ACC112 (cell line): ENCODE data around the gene MERTK.
"Not testable (repeated sequence)": the region's sequence is repeated elsewhere in the genome, so short reads cannot be mapped to it uniquely, and the experiment has no call there.

Source experiments
- H2AFZ ChIP-seq: fragments of 200-600 bp; sonication (generic); one replicate; pipeline ENCODE4 v1.6.0; 2017; ENCODE audit warnings: antibody characterized with exemption, low read length; ENCODE audit not compliant: unreplicated experiment
- H3K27ac ChIP-seq: fragments of 200-600 bp; sonication (generic); 2 replicates; pipeline ENCODE4 v1.5.1; 2014; ENCODE audit warnings: low read depth, mild to moderate bottlenecking, antibody characterized with exemption, low read length, moderate library complexity
- H3K27me3 ChIP-seq: fragments of 200-600 bp; sonication (generic); 2 replicates; pipeline ENCODE4 v1.6.1; 2014; ENCODE audit warnings: mild to moderate bottlenecking, antibody characterized with exemption, low read length, moderate library complexity, mixed read lengths; ENCODE audit not compliant: insufficient read depth
- H3K36me3 ChIP-seq: fragments of 200-600 bp; sonication (generic); 2 replicates; pipeline ENCODE4 v1.6.1; 2016; ENCODE audit warnings: mild to moderate bottlenecking, antibody characterized with exemption, low read length, moderate library complexity, mixed read lengths; ENCODE audit not compliant: insufficient read depth
- H3K4me1 ChIP-seq: fragments of 200-600 bp; sonication (generic); one replicate; pipeline ENCODE4 v1.6.1; 2016; ENCODE audit warnings: low read length, mixed read lengths; ENCODE audit not compliant: insufficient read depth, unreplicated experiment, control insufficient read depth
- H3K4me3 ChIP-seq: fragments of 200-600 bp; sonication (generic); 2 replicates; pipeline ENCODE4 v1.5.1; 2014; ENCODE audit warnings: mild to moderate bottlenecking, low read depth, low read length
- H3K79me2 ChIP-seq: fragments of 200-600 bp; sonication (generic); one replicate; pipeline ENCODE4 v1.6.0; 2016; ENCODE audit warnings: low read length; ENCODE audit not compliant: control insufficient read depth, unreplicated experiment, insufficient read depth

MERTK gene

DNA sequence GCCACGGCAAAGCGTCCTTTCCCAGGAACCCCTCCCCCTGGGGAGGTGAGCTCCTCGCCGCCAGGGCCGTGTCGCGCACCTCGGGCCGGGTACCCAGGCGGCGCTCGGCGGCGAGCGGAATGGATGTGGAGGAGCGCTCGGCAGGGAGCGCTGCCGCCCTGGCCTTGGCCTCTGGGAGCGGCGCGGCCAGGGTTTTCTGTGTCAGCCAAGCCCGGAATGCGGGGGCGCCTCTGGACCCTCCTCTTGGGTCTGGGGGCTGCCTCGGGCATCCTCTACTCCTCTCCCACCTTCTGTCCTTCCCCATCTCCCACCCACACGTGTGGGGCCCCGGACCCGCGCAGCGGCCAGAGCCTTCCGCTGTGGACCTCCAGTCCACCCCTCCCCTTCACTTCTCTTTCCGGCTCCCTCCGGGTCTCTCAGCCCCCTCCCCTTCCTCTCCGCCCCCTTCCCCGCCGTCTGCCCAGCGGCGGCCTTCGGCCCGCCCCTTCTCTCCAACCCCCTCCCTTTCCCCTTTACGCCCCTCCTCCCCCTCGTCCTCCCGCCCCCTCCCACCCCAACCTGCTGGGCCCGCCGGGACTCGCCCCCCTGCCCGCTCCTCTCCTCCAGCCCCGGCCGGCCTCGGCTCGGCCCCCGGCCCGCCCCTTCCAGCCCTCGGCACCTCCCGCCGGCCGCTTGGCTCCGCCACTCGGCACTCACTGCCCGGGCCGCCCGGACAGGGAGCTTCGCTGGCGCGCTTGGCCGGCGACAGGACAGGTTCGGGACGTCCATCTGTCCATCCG is at the start of gene MERTK:
TSS of gene MERTK (plus strand) at position 684 of the 779 bp plus-strand sequence. CDS start 129 bp downstream, outside the sequence.
- peaks cover 7% of the 10 kb centered on the region; the same call in 1 of the 2 replicates for H3K27me3 ChIP-seq
- no peaks in the 10 kb centered on the region for H3K79me2 ChIP-seq
- no peaks in the 10 kb centered on the region for H3K36me3 ChIP-seq
- peak within 1 kb of the TSS; percentile 95 for H2AFZ ChIP-seq
- H3K4me3 ChIP-seq = peak within 1 kb of the TSS; percentile 73
- no peaks in the 10 kb centered on the region for H3K4me1 ChIP-seq
- H3K27ac ChIP-seq = no peak within 1 kb of the TSS

- not testable (repeated sequence) for H3K36me3 ChIP-seq, H3K79me2 ChIP-seq, H3K4me1 ChIP-seq, H3K4me3 ChIP-seq, H2AFZ ChIP-seq, H3K27me3 ChIP-seq, H3K27ac ChIP-seq
Measured at GRCh38 chr2:111850646-111851045, 47.8 kb upstream of the MERTK start.

- H3K27me3 ChIP-seq, H2AFZ ChIP-seq, H3K79me2 ChIP-seq, H3K27ac ChIP-seq, H3K4me1 ChIP-seq, H3K4me3 ChIP-seq, H3K36me3 ChIP-seq: not testable (repeated sequence)
Measured at GRCh38 chr2:111852544-111852943, 45.9 kb upstream of the MERTK start.

DNA sequence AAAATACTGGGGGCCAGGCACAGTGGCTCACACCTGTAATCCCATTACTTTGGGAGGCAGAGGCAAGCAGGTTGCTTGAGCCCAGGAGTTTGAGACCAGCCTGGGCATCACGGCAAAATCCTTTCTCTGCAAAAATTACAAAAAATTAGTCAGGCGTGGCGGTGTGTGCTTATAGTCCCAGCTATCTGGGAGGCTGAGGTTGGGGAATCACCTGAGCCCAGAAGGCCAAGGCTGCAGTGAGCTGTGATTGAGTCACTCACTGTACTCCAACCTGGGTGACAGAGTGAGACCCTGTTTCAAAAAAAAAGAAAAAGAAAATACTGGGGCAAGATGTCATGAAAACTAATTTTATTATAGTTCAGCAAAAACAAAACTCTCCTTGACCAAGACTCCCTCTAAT is 38.4 kb upstream of the MERTK start:
- not testable (repeated sequence) for H3K79me2 ChIP-seq, H3K36me3 ChIP-seq, H2AFZ ChIP-seq, H3K27me3 ChIP-seq, H3K4me1 ChIP-seq, H3K4me3 ChIP-seq, H3K27ac ChIP-seq

DNA sequence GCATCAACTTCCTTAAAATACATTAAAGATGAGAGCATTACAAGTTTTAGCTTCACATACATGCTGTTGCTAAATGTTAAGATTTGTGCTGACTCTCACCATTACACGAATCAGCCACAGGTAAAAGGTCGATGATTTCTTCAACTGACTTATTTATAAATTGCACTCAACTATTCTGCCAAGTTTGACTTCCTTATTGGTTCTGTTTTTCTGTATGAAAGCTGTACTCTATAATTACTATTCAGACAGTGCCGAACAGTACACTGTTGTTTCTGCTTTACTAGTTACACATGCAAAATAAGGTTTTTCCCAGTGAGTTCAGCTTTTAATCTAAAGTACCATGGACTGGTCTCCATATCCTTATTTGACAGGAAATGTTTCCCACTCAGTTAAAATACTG is 33.3 kb upstream of the MERTK start:
- not testable (repeated sequence) for H3K36me3 ChIP-seq, H3K27ac ChIP-seq, H3K4me3 ChIP-seq, H3K79me2 ChIP-seq, H2AFZ ChIP-seq, H3K27me3 ChIP-seq, H3K4me1 ChIP-seq

DNA sequence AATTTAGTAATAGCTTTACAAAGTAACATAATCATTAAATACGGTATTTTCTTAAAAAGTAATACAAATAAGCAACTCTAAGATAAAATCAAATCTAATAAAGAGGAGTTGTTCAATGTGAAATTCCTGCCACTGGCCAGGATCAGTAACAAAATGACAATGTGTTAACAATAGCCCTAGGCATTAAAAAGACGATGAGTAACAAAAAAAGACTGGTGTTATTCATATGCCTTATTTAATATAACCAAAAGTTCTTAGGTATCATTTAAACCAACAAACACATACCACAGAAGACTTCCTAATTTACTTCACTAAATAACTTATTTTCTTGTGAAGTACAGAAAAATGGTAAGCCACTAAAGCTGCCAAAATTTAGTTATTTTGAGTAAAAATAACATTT is 25.6 kb upstream of the MERTK start:
- not testable (repeated sequence) for H3K79me2 ChIP-seq, H3K27me3 ChIP-seq, H2AFZ ChIP-seq, H3K4me1 ChIP-seq, H3K4me3 ChIP-seq, H3K36me3 ChIP-seq, H3K27ac ChIP-seq

DNA sequence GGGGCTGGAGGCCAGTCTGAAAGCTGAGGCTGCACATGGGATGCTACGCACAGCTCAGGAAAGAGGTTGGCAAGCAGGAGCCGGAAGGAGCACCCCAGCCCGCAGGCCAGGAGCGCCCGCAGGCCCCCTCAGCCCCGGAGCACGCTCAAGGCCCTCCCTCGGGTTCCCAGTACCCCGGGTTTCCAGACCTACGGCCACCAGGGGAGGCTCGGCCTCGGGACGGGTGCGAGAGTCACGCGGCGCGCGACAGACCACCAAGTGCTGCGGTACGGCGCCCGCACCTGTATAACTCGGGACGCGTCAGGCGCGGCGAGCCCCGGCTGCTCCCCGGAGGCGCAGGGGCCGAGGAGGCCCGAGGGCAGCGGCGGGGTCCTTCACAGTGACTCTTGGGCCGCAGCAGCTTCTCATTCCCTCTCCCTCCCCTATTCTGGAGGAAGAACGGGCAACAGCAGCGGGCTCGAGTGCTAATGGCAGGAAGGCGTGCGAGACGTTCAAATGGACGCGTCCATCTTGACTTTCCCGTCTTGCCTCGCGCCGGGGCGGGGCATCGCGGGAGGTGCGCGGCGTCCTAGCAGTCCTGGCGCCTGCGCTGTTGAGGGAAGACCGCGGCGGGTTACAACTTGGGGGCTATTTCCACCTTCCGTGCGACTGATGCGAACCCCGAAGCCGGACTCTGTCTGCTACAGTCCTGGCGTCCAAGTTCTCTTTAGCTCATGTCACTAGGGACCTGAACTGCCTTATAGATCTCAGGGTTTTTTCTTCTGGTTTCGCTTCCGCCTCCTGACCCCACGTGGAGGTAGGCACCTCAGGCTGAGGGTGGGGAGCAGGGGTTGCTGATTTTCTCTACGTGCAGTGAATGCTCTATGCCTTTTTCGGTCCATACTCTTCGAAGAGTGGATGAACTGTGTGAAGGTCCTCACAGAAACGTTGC is 14.5 kb upstream of the MERTK start, which contains the start of gene ANAPC1:
TSS of gene ANAPC1 (minus strand) at position 533 of the 931 bp plus-strand sequence. CDS start 3,368 bp downstream, outside the sequence.
- Histone ChIP-seq H3K79me2 (peaks cover 27% of the 10 kb centered on the region), H3K4me3 (peak within 1 kb of the TSS; percentile 88), H3K4me1 (peaks cover 3% of the 10 kb centered on the region), H2AFZ (peak within 1 kb of the TSS; percentile 99), H3K36me3 (no peaks in the 10 kb centered on the region), H3K27ac (peak within 1 kb of the TSS; percentile 53), H3K27me3 (no peaks in the 10 kb centered on the region)

- H3K36me3 ChIP-seq = no peaks in the 10 kb centered on the region
- peak overlapping the region; percentile 99 for H2AFZ ChIP-seq
- no peaks in the 10 kb centered on the region for H3K27me3 ChIP-seq
- H3K27ac ChIP-seq = peak overlapping the region; percentile 53
- H3K4me3 ChIP-seq = peak overlapping the region; percentile 88
- H3K4me1 ChIP-seq = peaks cover 3% of the 10 kb centered on the region
- H3K79me2 ChIP-seq = peaks cover 27% of the 10 kb centered on the region
Measured at GRCh38 chr2:111884592-111884964, 13.8 kb upstream of the MERTK start.

- H3K27me3 ChIP-seq = peaks cover 7% of the 10 kb centered on the region; the same call in 1 of the 2 replicates
- no peak overlapping the region for H3K4me3 ChIP-seq
- H3K4me1 ChIP-seq = no peaks in the 10 kb centered on the region
- H3K36me3 ChIP-seq = no peaks in the 10 kb centered on the region
- H2AFZ ChIP-seq = no peak overlapping the region
- H3K27ac ChIP-seq = no peak overlapping the region
- H3K79me2 ChIP-seq = no peaks in the 10 kb centered on the region
Measured at GRCh38 chr2:111896024-111896423, 2.4 kb upstream of the MERTK start.

GRCh38 chr2:111896576-111896975 is 1.8 kb upstream of the MERTK start:
- no peak overlapping the region for H3K27ac ChIP-seq
- H3K79me2 ChIP-seq = no peaks in the 10 kb centered on the region
- no peaks in the 10 kb centered on the region for H3K36me3 ChIP-seq
- no peak overlapping the region for H2AFZ ChIP-seq
- peaks cover 7% of the 10 kb centered on the region; the same call in 1 of the 2 replicates for H3K27me3 ChIP-seq
- H3K4me1 ChIP-seq = no peaks in the 10 kb centered on the region
- H3K4me3 ChIP-seq = no peak overlapping the region
